Measurements from ENCODE around the gene VSX2. TPM values are rescaled to one million over a fixed set of nuclear protein-coding genes. Genes with fewer than 3 reads are reported as not detected.

The VSX2 gene
- total RNA-seq, 2 experiments from 2014 or later: not detected

DNA sequence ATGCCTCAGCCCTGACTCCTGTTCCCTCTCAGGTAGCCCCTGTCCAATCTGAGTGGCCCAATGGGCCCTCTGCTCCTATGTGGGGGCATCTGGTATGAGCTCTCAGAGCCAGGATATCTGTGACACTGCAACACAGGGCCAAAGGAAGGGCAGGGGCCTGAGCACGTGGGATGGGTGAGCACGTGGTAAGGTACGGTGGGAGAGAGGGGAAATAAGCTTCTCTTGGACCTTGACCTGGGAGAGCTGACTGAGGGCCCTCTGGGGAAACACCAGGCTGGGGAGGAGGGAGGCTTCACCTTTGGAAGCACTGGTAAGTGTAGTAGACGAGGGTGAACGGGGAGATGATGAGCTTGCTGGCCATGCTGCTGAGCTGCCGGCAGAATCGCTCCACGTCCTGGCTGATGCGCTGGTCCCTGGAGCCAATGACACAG lies 56.8 kb downstream of the VSX2 start:
- Mint-ChIP-seq H3K9me3 (ENCODE audit: insufficient read depth) (no peaks in the 10 kb centered on the region), H3K36me3 (ENCODE audit: low read depth) (peaks cover 17% of the 10 kb centered on the region), H3K4me1 (ENCODE audit: low read depth) (peaks cover 6% of the 10 kb centered on the region), H3K27ac (no peak overlapping the region), H3K27me3 (ENCODE audit: low read depth) (no peaks in the 10 kb centered on the region), H3K4me3 (no peak overlapping the region)
- POLR2A ChIA-PET: interaction anchor here (0.7 kb wide), 1 partner anchor 50 kb away, joined by 4 read pairs; no protein-coding TSS in a partner anchor
- CTCF ChIA-PET: interaction anchor here (1.0 to 1.4 kb wide), 2 partner anchors 15 to 44 kb away, joined by 3 to 5 read pairs; no protein-coding TSS in a partner anchor
- DNase-seq (no peak), ATAC-seq (no peak)

DNA sequence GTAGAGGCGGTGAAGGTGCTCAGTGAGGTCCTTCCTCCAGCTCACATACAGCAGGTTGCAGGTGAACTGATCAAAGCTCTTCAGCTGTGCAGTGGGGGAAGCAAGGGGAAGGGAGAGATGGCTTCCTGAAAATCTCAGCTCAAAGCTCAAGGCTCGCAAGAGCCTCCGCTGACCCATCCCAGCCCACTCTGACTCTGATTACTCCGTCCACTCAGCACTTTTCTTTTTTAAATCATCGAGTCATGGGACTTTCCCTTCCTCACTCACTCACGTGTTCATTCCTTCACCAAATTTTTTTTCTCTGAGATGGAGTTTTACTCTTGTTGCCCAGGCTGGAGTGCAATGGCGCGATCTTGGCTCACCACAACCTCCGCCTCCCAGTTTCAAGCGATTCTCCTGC lies 58.7 kb downstream of the VSX2 start:
- DNase-seq (no peak), ATAC-seq (no peak)
- ChIA-PET CTCF (interaction anchor here (0.6 to 1.1 kb wide), 2 partner anchors 50 to 607 kb away, joined by 3 to 4 read pairs; partner anchors contain the start of gene VRTN), POLR2A (interaction anchor here (0.7 kb wide), 1 partner anchor 79 kb away, joined by 3 read pairs; no protein-coding TSS in a partner anchor)
- H3K4me1 Mint-ChIP-seq (ENCODE audit: low read depth): peaks cover 16% of the 10 kb centered on the region
- no peaks in the 10 kb centered on the region for H3K27me3 Mint-ChIP-seq (ENCODE audit: low read depth)
- no peaks in the 10 kb centered on the region for H3K9me3 Mint-ChIP-seq (ENCODE audit: insufficient read depth)
- H3K27ac Mint-ChIP-seq: no peak overlapping the region
- H3K36me3 Mint-ChIP-seq (ENCODE audit: low read depth): peaks cover 14% of the 10 kb centered on the region
- H3K4me3 Mint-ChIP-seq: no peak overlapping the region

DNA sequence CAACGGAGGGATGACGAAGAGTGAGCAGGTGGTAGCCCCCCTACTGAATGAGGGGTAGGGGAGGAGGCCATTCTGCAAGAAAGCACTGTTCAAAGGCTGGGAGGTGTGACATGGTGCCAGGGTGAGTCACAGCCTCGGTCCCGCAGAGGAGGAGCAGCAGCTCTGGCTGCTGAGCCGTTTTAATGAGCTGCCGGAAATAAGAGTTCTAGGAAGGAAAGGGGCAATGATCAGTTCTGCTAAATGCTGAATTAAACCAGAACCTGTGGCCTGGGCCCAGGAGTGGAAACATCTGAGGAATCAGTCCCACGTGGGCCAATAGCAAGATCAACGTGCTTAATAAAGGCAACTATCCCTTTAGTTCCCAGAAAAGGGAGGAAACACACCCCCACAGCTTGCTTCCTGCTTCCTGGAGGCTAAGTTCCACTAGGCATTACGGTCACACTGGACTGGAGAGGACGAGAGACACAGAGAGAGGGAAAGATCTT lies 59.9 kb downstream of the VSX2 start:
- ATAC-seq: no peak
- no peaks in the 10 kb centered on the region for H3K9me3 Mint-ChIP-seq (ENCODE audit: insufficient read depth)
- no peak overlapping the region for H3K27ac Mint-ChIP-seq
- H3K36me3 Mint-ChIP-seq (ENCODE audit: low read depth): peaks cover 14% of the 10 kb centered on the region
- POLR2A ChIA-PET: no interaction called here
- CTCF ChIA-PET: interaction anchor here (0.9 kb wide), 1 partner anchor 226 kb away, joined by 3 read pairs; no protein-coding TSS in a partner anchor
- no peaks in the 10 kb centered on the region for H3K27me3 Mint-ChIP-seq (ENCODE audit: low read depth)
- no peak overlapping the region for H3K4me3 Mint-ChIP-seq
- peaks cover 22% of the 10 kb centered on the region for H3K4me1 Mint-ChIP-seq (ENCODE audit: low read depth)
- no peak for DNase-seq

DNA sequence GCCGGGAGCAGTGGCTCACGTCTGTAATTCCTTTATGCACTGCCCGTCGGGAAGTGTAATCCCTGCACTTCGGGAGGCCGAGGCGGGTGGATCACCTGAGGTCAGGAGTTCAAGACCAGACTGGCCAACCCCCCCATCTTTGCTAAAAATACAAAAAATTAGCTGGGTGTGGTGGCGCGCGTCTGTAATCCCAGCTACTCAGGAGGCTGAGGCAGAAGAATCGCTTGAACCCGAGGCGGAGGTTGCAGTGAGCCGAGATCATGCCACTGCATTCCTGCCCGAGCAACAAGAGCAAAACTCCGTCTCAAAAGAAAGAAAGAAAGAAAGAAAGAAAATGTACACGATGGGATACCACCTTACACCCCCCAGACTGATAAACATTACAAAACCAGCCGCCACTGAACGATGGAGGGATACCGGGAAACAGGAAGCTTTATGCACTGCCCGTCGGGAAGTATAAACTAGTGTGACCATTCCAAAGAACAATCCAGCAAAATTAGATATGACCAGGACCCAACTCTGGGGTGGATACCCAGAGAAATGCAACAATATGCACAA lies 62.4 kb downstream of the VSX2 start:
- CTCF ChIA-PET: interaction anchor here (0.9 to 1.3 kb wide), 3 partner anchors 27 to 119 kb away, joined by 3 to 4 read pairs (median 3); no protein-coding TSS in a partner anchor
- POLR2A ChIA-PET: no interaction called here
- Mint-ChIP-seq H3K36me3 (ENCODE audit: low read depth) (peaks cover 14% of the 10 kb centered on the region), H3K27me3 (ENCODE audit: low read depth) (no peaks in the 10 kb centered on the region), H3K9me3 (ENCODE audit: insufficient read depth) (no peaks in the 10 kb centered on the region), H3K27ac (peak overlapping the region; percentile 92), H3K4me1 (ENCODE audit: low read depth) (peaks cover 22% of the 10 kb centered on the region), H3K4me3 (peak overlapping the region; percentile 98)
- ATAC-seq (no peak), DNase-seq (no peak)

DNA sequence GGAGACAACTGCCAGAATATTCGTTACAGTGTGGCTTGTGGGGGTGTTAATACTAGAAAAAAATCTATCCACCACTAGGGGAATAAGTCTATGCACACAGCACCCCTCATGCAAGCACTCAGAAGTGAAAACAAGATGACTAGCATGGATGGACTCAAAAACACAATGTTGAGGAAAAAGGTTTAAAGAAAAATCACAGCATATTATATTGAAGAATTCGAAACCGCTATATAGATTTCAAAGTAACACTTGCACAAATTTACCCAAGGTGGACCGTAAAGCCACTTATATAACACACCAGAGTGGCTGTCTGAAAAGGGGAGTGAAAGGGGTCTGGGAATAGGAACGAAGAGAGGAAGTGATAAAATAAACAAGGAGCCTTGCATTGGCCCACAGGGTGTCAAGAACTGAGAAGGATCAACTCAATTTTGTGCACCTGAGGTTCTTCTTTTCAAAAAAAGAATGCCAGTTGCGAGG lies 62.9 kb downstream of the VSX2 start:
- ATAC-seq (peak; percentile 77), DNase-seq (peak; percentile 52)
- Mint-ChIP-seq H3K27me3 (ENCODE audit: low read depth) (no peaks in the 10 kb centered on the region), H3K4me1 (ENCODE audit: low read depth) (peaks cover 22% of the 10 kb centered on the region), H3K9me3 (ENCODE audit: insufficient read depth) (no peaks in the 10 kb centered on the region), H3K4me3 (peak overlapping the region; percentile 98), H3K27ac (peak overlapping the region; percentile 92), H3K36me3 (ENCODE audit: low read depth) (peaks cover 12% of the 10 kb centered on the region)
- POLR2A ChIA-PET: interaction anchor here (0.7 kb wide), 1 partner anchor 11 kb away, joined by 4 read pairs; no protein-coding TSS in a partner anchor
- CTCF ChIA-PET: interaction anchor here (0.8 to 1.8 kb wide), 5 partner anchors 12 to 191 kb away, joined by 3 to 4 read pairs (median 3); partner anchors contain the start of genes ISCA2 and NPC2

DNA sequence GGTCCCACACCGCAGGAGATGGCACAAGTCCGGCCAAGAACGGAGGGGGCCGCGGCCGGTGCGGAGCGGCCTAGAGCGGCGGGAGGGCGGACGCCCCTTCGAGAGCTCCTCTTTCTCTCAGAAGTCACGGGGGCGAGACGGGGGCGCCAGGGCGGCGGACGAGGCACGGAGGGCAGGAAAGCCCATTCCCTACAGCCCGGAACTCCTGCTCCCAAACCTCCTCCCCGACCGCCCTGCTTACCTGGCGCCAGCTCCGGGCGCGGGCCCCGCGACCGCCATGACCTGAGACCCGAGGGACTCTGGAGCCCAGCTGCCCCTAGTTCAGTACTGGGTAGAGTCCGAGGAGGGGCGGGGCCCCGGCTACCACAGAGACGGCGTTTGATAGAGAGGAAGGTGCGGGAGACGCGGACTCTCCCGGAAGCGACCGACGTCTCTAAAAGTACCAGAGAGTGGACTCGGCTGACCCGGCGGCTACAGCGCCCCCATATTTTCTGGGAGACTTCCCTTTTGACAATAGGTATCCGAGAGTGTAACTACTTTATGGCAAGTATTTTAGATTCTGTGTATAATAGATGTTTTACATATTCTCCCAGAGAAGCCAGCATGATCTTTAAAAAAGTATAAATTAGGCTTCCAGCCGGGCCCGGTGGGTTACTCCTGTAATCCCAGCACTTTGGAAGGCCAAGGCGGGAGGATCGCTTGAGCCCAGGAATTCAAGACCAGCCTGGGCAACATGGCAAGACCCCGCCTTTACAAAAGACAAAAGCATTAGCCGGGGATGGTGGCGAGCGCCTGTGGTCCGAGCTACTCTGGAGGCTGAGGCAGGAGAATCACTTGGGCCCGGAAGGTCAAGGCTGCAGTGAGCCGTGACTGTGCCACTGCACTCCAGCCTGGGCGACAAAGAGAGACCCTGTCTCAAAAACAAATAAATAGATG lies 63.7 kb downstream of the VSX2 start, which contains the start of gene ABCD4:
TSS of gene ABCD4 (minus strand) at position 301 of the 936 bp plus-strand sequence. CDS start at position 279, 22 bp downstream.
- CTCF ChIA-PET: interaction anchor here (0.6 to 1.8 kb wide), 6 partner anchors 10 to 190 kb away, joined by 3 to 4 read pairs (median 4); partner anchors contain the start of genes ISCA2 and NPC2
- Mint-ChIP-seq H3K9me3 (ENCODE audit: insufficient read depth) (no peaks in the 10 kb centered on the region), H3K4me3 (peak within 1 kb of the TSS; percentile 98), H3K27ac (peak within 1 kb of the TSS; percentile 92), H3K4me1 (ENCODE audit: low read depth) (peaks cover 22% of the 10 kb centered on the region), H3K27me3 (ENCODE audit: low read depth) (no peaks in the 10 kb centered on the region), H3K36me3 (ENCODE audit: low read depth) (peaks cover 9% of the 10 kb centered on the region)
- DNase-seq (peak; percentile 90), ATAC-seq (peak; percentile 97)
- POLR2A ChIA-PET: interaction anchor here (0.6 to 0.7 kb wide), 2 partner anchors 10 to 15 kb away, joined by 4 to 6 read pairs; no protein-coding TSS in a partner anchor

DNA sequence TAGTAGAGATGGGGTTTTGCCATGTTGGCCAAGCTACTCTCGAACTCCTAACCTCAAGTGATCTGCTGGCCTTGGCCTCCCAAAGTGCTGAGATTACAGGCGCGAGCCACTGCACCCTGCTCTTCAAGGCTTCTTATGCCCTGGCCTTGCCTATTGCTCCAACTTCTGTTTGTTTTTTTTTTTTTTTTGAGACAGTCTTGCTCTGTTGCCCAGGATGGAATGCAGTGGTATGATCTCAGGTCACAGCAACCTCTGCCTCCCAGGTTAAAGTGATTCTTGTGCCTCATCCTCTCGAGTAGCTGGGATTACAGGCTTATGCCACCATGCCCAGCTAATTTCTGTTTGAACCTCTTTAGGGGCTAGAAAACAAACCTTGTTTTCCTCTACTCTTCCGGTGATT lies 69.4 kb downstream of the VSX2 start:
- ChIA-PET POLR2A (no interaction called here), CTCF (no interaction called here)
- Mint-ChIP-seq H3K4me1 (ENCODE audit: low read depth) (no peaks in the 10 kb centered on the region), H3K27ac (no peak overlapping the region), H3K36me3 (ENCODE audit: low read depth) (no peaks in the 10 kb centered on the region), H3K9me3 (ENCODE audit: insufficient read depth) (no peaks in the 10 kb centered on the region), H3K27me3 (ENCODE audit: low read depth) (no peaks in the 10 kb centered on the region), H3K4me3 (no peak overlapping the region)
- ATAC-seq: no peak
- no peak for DNase-seq

DNA sequence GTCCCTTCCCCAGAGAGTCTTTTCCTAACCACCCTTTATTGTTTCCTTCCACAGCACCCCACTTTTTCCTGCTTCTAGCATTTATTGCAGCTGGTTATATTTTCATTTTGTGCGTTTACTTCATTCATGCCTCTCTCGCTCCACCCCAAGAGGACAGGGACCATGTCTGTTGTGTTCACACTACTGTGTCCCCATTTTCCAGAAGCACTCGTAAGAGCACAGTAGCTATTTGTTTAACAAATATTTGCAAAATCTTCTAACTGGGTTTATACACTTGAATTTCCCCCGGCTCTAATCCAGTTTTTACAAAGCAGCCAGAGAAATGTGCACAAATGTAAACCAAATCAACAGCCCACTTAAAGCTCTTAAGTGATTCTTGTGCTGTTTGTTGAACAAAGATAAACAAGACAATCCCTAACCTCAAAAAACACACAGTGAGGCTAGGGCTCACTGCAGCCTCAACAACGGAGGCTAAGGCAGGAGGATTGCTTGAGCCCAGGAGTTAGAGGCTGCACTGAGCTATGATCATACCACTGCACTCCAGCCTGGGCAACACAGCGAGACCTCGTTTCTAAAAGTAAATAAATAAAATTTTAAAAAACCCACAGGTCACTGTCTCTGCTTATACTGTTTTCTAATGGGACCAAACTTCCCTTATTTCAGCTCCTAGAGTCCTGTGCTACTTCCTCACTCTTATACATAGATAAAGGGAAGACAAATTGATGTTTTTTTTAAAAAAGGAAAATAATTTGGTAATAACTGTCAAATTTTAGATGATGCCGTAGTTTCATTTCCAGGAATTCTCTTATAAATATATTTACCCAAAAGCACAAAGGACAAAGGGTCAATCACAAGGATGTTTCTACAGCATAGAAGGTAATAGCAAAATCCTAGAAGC lies 70.1 kb downstream of the VSX2 start:
- Mint-ChIP-seq H3K36me3 (ENCODE audit: low read depth) (no peaks in the 10 kb centered on the region), H3K4me3 (no peak overlapping the region), H3K27ac (no peak overlapping the region), H3K4me1 (ENCODE audit: low read depth) (no peaks in the 10 kb centered on the region), H3K27me3 (ENCODE audit: low read depth) (no peaks in the 10 kb centered on the region), H3K9me3 (ENCODE audit: insufficient read depth) (no peaks in the 10 kb centered on the region)
- POLR2A ChIA-PET: no interaction called here
- ATAC-seq (no peak), DNase-seq (no peak)
- CTCF ChIA-PET: no interaction called here

DNA sequence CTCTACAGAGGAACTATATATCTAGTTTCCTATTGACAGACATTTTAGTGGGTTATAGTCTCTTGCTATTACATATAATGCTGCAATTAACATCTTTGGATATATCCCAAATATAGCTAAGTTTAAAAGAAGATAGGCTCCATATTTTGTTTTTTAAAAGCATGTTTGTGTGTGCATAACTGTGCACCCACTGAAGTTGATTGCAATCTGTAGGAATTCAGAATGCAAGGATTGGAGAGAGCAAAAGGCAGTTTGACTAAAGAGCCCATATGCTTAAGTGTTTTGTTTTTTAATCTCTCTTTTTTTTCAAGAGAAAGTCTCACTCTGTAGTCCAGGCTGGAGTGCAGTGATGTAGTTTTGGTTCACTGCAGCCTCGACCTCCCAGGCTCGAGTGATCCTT lies 72.9 kb downstream of the VSX2 start:
- no peaks in the 10 kb centered on the region for H3K27me3 Mint-ChIP-seq (ENCODE audit: low read depth)
- ChIA-PET CTCF (interaction anchor here (1.1 to 1.3 kb wide), 2 partner anchors 9 to 16 kb away, joined by 3 read pairs; no protein-coding TSS in a partner anchor), POLR2A (interaction anchor here (0.6 kb wide), 1 partner anchor 1307 kb away, joined by 3 read pairs; no protein-coding TSS in a partner anchor)
- no peak for ATAC-seq
- H3K9me3 Mint-ChIP-seq (ENCODE audit: insufficient read depth): no peaks in the 10 kb centered on the region
- no peak overlapping the region for H3K4me3 Mint-ChIP-seq
- no peaks in the 10 kb centered on the region for H3K4me1 Mint-ChIP-seq (ENCODE audit: low read depth)
- H3K36me3 Mint-ChIP-seq (ENCODE audit: low read depth): no peaks in the 10 kb centered on the region
- DNase-seq: no peak
- no peak overlapping the region for H3K27ac Mint-ChIP-seq
